Measurements from ENCODE around the gene GPC5.
"Not testable (repeated sequence)": the region's sequence is repeated elsewhere in the genome, so short reads cannot be mapped to it uniquely, and the experiment has no call there.

GPC5 gene

DNA sequence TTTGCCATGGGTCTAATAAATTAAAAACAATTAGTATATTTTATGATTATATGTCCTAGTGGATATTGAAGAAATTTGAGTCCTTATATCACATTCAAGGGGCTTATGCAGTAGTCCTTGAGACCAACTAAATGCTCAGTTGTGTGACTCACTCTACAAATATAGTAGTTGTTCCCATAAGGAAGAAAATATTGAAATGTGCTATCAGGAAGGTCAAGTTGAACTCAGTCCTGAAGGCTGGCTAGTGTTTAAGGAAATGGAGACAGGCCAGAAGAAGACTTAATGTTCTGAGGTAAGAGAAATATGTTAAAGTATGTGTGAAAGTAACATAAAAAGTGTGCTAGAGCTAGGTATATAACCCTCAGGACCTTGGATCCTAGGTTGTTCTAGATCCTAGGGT is 1062.1 kb downstream of the GPC5 start:
- no peak overlapping the region for H3K27ac ChIP-seq
- TF ChIP-seq, protein P1, sequence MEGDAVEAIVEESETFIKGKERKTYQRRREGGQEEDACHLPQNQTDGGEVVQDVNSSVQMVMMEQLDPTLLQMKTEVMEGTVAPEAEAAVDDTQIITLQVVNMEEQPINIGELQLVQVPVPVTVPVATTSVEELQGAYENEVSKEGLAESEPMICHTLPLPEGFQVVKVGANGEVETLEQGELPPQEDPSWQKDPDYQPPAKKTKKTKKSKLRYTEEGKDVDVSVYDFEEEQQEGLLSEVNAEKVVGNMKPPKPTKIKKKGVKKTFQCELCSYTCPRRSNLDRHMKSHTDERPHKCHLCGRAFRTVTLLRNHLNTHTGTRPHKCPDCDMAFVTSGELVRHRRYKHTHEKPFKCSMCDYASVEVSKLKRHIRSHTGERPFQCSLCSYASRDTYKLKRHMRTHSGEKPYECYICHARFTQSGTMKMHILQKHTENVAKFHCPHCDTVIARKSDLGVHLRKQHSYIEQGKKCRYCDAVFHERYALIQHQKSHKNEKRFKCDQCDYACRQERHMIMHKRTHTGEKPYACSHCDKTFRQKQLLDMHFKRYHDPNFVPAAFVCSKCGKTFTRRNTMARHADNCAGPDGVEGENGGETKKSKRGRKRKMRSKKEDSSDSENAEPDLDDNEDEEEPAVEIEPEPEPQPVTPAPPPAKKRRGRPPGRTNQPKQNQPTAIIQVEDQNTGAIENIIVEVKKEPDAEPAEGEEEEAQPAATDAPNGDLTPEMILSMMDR (conservative IDR thresholded peaks at IDR 0.05) = no peak

DNA sequence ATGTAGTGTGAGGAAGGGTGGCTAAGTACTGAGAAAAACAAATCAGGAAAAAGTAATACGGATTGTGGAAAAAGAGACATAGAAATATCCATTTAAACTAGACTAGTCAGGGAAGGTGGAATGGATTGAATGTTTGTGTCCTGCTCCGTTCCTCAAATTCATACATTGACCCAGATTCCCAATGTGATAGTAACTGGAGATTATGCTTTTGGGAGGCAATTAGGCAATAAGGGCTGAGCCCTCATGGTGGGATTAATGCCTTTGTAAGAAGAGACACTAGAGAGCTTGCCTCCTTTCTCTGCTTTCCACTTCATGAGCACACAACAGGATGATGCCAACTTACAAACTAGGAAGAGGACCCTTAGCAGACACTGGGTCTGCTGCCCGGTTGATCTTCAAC is 1063.0 kb downstream of the GPC5 start:
- TF ChIP-seq, protein P1 (conservative IDR thresholded peaks at IDR 0.05) = no peak

DNA sequence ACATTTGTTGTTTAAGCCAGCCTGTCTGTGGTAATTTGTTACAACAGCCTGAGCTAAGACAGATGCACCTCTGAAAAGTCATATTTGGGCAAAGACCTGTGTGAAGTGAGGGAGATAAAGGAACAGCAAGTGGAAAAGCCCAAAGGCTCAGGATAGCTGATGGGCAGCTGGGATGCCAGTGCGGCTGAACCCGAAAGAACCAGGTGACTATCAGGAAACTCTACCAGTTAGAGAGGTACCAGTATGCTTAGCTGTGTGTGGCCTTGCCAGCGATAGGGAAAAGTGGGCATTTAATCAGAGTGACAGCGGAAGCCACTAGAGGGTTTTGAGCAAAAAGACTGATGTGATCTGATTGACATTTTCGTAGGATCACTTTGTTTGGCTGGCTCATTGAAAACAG is 1063.4 kb downstream of the GPC5 start:
- TF ChIP-seq, protein P1 (conservative IDR thresholded peaks at IDR 0.05) = no peak
- H3K27ac ChIP-seq = no peak overlapping the region

More for the DNA sequence above, 1063.0 kb downstream of the GPC5 start:
- no peak overlapping the region for H3K27ac ChIP-seq

- TF ChIP-seq, protein P1 (conservative IDR thresholded peaks at IDR 0.05) = no peak
- H3K27ac ChIP-seq = 0 out of 2 replicates have a peak overlapping the region, but pooled peaks have one; percentile 8
Measured at GRCh38 chr13:92463134-92463533, 1064.7 kb downstream of the GPC5 start.

- TF ChIP-seq, protein P1 (conservative IDR thresholded peaks at IDR 0.05) = no peak
- no peak overlapping the region for H3K27ac ChIP-seq
Measured at GRCh38 chr13:92473765-92474475, 1075.5 kb downstream of the GPC5 start.

DNA sequence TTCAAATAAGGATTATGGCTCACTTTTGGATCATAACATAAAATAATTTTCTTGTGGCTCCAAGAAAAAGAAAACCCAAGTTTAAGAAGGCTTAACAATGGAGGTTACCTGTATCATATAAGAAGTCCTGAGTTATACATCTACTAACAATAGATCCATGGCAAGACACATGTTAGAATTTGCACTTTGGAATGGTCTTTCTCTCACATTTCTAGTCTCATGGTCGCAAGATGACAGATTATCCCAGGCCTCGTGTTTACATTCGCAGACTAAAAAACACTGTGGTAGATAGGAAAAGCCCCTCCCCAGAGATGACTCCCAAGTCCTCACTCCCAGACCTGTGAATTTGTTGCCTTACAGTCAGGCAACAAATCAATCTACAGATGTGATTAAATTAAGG is 1082.0 kb downstream of the GPC5 start:
- TF ChIP-seq, protein P1 (conservative IDR thresholded peaks at IDR 0.05) = no peak
- no peak overlapping the region for H3K27ac ChIP-seq

- H3K27ac ChIP-seq = not testable (repeated sequence)
Measured at GRCh38 chr13:92482790-92483189, 1084.4 kb downstream of the GPC5 start.

GRCh38 chr13:92483894-92484293 is 1085.5 kb downstream of the GPC5 start:
- no peak overlapping the region for H3K27ac ChIP-seq
- TF ChIP-seq, protein P1 (conservative IDR thresholded peaks at IDR 0.05) = no peak
